Activated CD4-positive, alpha-beta T cell treated with anti-CD3 and anti-CD28 coated beads for 48 hours (primary cell): ENCODE results near the gene PCBP3.
"Not testable (repeated sequence)": the region's sequence is repeated elsewhere in the genome, so short reads cannot be mapped to it uniquely, and the experiment has no call there.

ENCODE experiments used
- DNase-seq: peaks from one replicate; pipeline ENCODE4 v3.0.0-alpha.2; 2020

The PCBP3 gene

GRCh38 chr21:45698493-45699184 lies 55.1 kb downstream of the PCBP3 start:
- DNase-seq = peak; percentile 47

- DNase-seq = no peak
Observed at GRCh38 chr21:45699251-45699942, 55.9 kb downstream of the PCBP3 start.

- no peak for DNase-seq
Observed at GRCh38 chr21:45699966-45700365, 56.4 kb downstream of the PCBP3 start.

- DNase-seq = no peak
Observed at GRCh38 chr21:45700461-45700860, 56.9 kb downstream of the PCBP3 start.

- DNase-seq = no peak
Observed at GRCh38 chr21:45704311-45705108, 61.0 kb downstream of the PCBP3 start.

GRCh38 chr21:45706299-45706698 lies 62.8 kb downstream of the PCBP3 start:
- no peak for DNase-seq

GRCh38 chr21:45709173-45709572 lies 65.6 kb downstream of the PCBP3 start:
- no peak for DNase-seq

GRCh38 chr21:45709696-45710268 lies 66.3 kb downstream of the PCBP3 start:
- DNase-seq = no peak

- not testable (repeated sequence) for DNase-seq
Observed at GRCh38 chr21:45710306-45710705, 66.8 kb downstream of the PCBP3 start.

GRCh38 chr21:45713613-45714012 lies 70.1 kb downstream of the PCBP3 start:
- no peak for DNase-seq

GRCh38 chr21:45715441-45715840 lies 71.9 kb downstream of the PCBP3 start:
- DNase-seq = no peak

GRCh38 chr21:45718413-45718812 lies 74.9 kb downstream of the PCBP3 start:
- no peak for DNase-seq

- no peak for DNase-seq
Observed at GRCh38 chr21:45719177-45719802, 75.8 kb downstream of the PCBP3 start.

- DNase-seq = not testable (repeated sequence)
Observed at GRCh38 chr21:45720204-45720603, 76.7 kb downstream of the PCBP3 start.

GRCh38 chr21:45721671-45722070 lies 78.1 kb downstream of the PCBP3 start:
- DNase-seq = no peak

- DNase-seq = no peak
Observed at GRCh38 chr21:45723049-45723958, 79.8 kb downstream of the PCBP3 start.

GRCh38 chr21:45724345-45724961 lies 80.9 kb downstream of the PCBP3 start:
- no peak for DNase-seq

GRCh38 chr21:45724994-45725843 lies 81.7 kb downstream of the PCBP3 start:
- no peak for DNase-seq

- DNase-seq = no peak
Observed at GRCh38 chr21:45725844-45726200, 82.3 kb downstream of the PCBP3 start.

- no peak for DNase-seq
Observed at GRCh38 chr21:45726438-45726837, 82.9 kb downstream of the PCBP3 start.
